Measurements from ENCODE around the gene SFXN2. TPM values are rescaled to one million over a fixed set of nuclear protein-coding genes. Genes with fewer than 3 reads are reported as not detected.
"Not testable (repeated sequence)": the region's sequence is repeated elsewhere in the genome, so short reads cannot be mapped to it uniquely, and the experiment has no call there.

The SFXN2 gene
- total RNA-seq, 4 donors from 2014 or later, result 1.2 to 4.0 (median 2.9) TPM

- H3K4me1 ChIP-seq, result peaks cover 15 to 45% (median 33%) of the 10 kb centered on the region in 4 donors
These were observed 1.4 kb upstream of the SFXN2 start for GRCh38 chr10:102712843-102713538.

GRCh38 chr10:102713539-102713813, 960 bp upstream of the SFXN2 start:
- Histone ChIP-seq H3K27ac (replicated peaks in 1 of 4) (peak overlapping the region; percentile 86 to 92 (median 90)), H3K36me3 (no peaks in the 10 kb centered on the region), H3K27me3 (no peaks in the 10 kb centered on the region), H3K9me3 (no peaks in the 10 kb centered on the region), H3K4me3 (peak overlapping the region; percentile 87 to 98 (median 88)), H3K4me1 (peaks cover 19 to 50% (median 37%) of the 10 kb centered on the region in 4 donors)
- no peak for DNase-seq (ENCODE audit: extremely low spot score)
- peak in 1 of 2 donors; percentile 4 for TF ChIP-seq POLR2AphosphoS5 (IDR thresholded peaks at IDR 0.05)
- TF ChIP-seq CTCF (IDR thresholded peaks at IDR 0.05), result no peak
- 0% methylated on average over 12 of the region's 13 CpGs for WGBS
- intact Hi-C loops (cut with DNase I), result loop anchor here (5.0 kb wide), 1 partner anchor 66 kb away; no protein-coding TSS in a partner anchor

More at GRCh38 chr10:102712843-102713538, 1.4 kb upstream of the SFXN2 start:
- peak overlapping the region; percentile 87 to 98 (median 88) for H3K4me3 ChIP-seq
- DNase-seq (ENCODE audit: extremely low spot score), result no peak
- H3K9me3 ChIP-seq, result no peaks in the 10 kb centered on the region
- H3K27me3 ChIP-seq, result no peaks in the 10 kb centered on the region
- intact Hi-C loops (cut with DNase I), result loop anchor here (5.0 kb wide), 1 partner anchor 66 kb away; no protein-coding TSS in a partner anchor
- H3K36me3 ChIP-seq, result no peaks in the 10 kb centered on the region
- TF ChIP-seq POLR2A (IDR thresholded peaks at IDR 0.05; ENCODE audit: low read depth) (no peak), EP300 (IDR thresholded peaks at IDR 0.05) (no peak), CTCF (IDR thresholded peaks at IDR 0.05) (no peak), POLR2AphosphoS5 (IDR thresholded peaks at IDR 0.05) (no peak)
- WGBS, result 9% methylated on average over 8 of the region's 8 CpGs
- H3K27ac ChIP-seq (replicated peaks in 1 of 4), result peak overlapping the region; percentile 86 to 92 (median 90)

- Histone ChIP-seq H3K4me1 (peaks cover 19 to 52% (median 42%) of the 10 kb centered on the region in 4 donors), H3K4me3 (peak within 1 kb of the TSS; percentile 87 to 98 (median 88)), H3K27me3 (no peaks in the 10 kb centered on the region), H3K36me3 (no peaks in the 10 kb centered on the region), H3K9me3 (no peaks in the 10 kb centered on the region), H3K27ac (replicated peaks in 1 of 4) (peak within 1 kb of the TSS; percentile 86 to 92 (median 90))
- TF ChIP-seq EP300 (IDR thresholded peaks at IDR 0.05), result no peak
- TF ChIP-seq POLR2AphosphoS5 (IDR thresholded peaks at IDR 0.05), result peak; percentile 81 to 88
- peak in 2 of 3 experiments; percentile 36 to 62 for TF ChIP-seq CTCF (IDR thresholded peaks at IDR 0.05)
- peak; percentile 50 for TF ChIP-seq POLR2A (IDR thresholded peaks at IDR 0.05; ENCODE audit: low read depth)
- under 1% methylated on average over 28 of the region's 62 CpGs for WGBS
- intact Hi-C loops (cut with DNase I), result loop anchor here (5.0 kb wide), 1 partner anchor 67 kb away; no protein-coding TSS in a partner anchor
- DNase-seq (ENCODE audit: extremely low spot score), result peak; percentile 99
These were observed 419 bp upstream of the SFXN2 start, which contains the start of gene ARL3 for GRCh38 chr10:102713814-102714620. Gene ARL3, minus strand, starts transcription at chr10:102714397. Its CDS starts 122 bp downstream, at chr10:102714275.

GRCh38 chr10:102715880-102716279, 1.4 kb downstream of the SFXN2 start:
- intact Hi-C loops (cut with DNase I), result no loop called here

GRCh38 chr10:102716900-102717565, 2.6 kb downstream of the SFXN2 start:
- intact Hi-C loops (cut with DNase I); DNase-seq (ENCODE audit: extremely low spot score); H3K27me3 ChIP-seq; H3K9me3 ChIP-seq; H3K36me3 ChIP-seq; H3K4me3 ChIP-seq: not testable (repeated sequence)
- Histone ChIP-seq H3K27ac (replicated peaks in 1 of 4) (peak overlapping the region in 1 of 4 donors; percentile 68), H3K4me1 (peaks cover 19 to 44% (median 37%) of the 10 kb centered on the region in 4 donors)
- 95% methylated on average over 18 of the region's 18 CpGs for WGBS

More at GRCh38 chr10:102715880-102716279, 1.4 kb downstream of the SFXN2 start:
- 100% methylated on average over 1 of the region's 1 CpG for WGBS
- Histone ChIP-seq H3K36me3 (no peaks in the 10 kb centered on the region), H3K9me3 (no peaks in the 10 kb centered on the region), H3K4me3 (no peak overlapping the region), H3K27ac (replicated peaks in 1 of 4) (no peak overlapping the region), H3K4me1 (peaks cover 19 to 45% (median 38%) of the 10 kb centered on the region in 4 donors), H3K27me3 (no peaks in the 10 kb centered on the region)
- DNase-seq (ENCODE audit: extremely low spot score), result no peak
- no peak for TF ChIP-seq CTCF (IDR thresholded peaks at IDR 0.05)
- no peak for TF ChIP-seq POLR2A (IDR thresholded peaks at IDR 0.05; ENCODE audit: low read depth)
- no peak for TF ChIP-seq EP300 (IDR thresholded peaks at IDR 0.05)
- no peak for TF ChIP-seq POLR2AphosphoS5 (IDR thresholded peaks at IDR 0.05)
